Progenitor cell of endocrine pancreas (in vitro differentiated cells): ENCODE measurements around the gene NID1. TPM values are rescaled to one million over a fixed set of nuclear protein-coding genes. Genes with fewer than 3 reads are reported as not detected.

ENCODE experiments used
- DNase-seq: peaks from one replicate; pipeline ENCODE4 v3.0.0; 2021; ENCODE audit warnings: low spot score; ENCODE audit not compliant: unreplicated experiment
- H3K27ac Mint-ChIP-seq: 2 replicates; pipeline ENCODE4 v1.8.0; 2021; ENCODE audit warnings: mild to moderate bottlenecking, moderate library complexity, mixed read lengths
- H3K27me3 Mint-ChIP-seq: 2 replicates; pipeline ENCODE4 v1.8.0; 2021; ENCODE audit warnings: mixed read lengths
- H3K36me3 Mint-ChIP-seq: 2 replicates; pipeline ENCODE4 v1.8.0; 2022; ENCODE audit warnings: mixed read lengths; ENCODE audit not compliant: insufficient read depth
- H3K4me1 Mint-ChIP-seq: 2 replicates; pipeline ENCODE4 v1.8.0; 2021; ENCODE audit warnings: low read depth, mixed read lengths
- H3K4me3 Mint-ChIP-seq: 2 replicates; pipeline ENCODE4 v1.8.0; 2021; ENCODE audit warnings: low read depth, mild to moderate bottlenecking, moderate library complexity, mixed read lengths
- H3K9me3 Mint-ChIP-seq: 2 replicates; pipeline ENCODE4 v1.8.0; 2021; ENCODE audit warnings: low read depth, mixed read lengths
- total RNA-seq: library from RNA; stranded (reverse); gene quantifications from 2 replicates; pipeline ENCODE4 v1.2.1, GENCODE V29; 2021
- TF ChIP-seq, protein P1 (sequence below): fragments of 200-600 bp; sonication (generic); IDR thresholded peaks from one replicate; pipeline ENCODE4 v1.5.0; 2021; ENCODE audit warnings: antibody characterized with exemption, mild to moderate bottlenecking; ENCODE audit not compliant: unreplicated experiment

NID1 gene
- total RNA-seq, 1 donor from 2014 or later, result 21.0 TPM

DNA sequence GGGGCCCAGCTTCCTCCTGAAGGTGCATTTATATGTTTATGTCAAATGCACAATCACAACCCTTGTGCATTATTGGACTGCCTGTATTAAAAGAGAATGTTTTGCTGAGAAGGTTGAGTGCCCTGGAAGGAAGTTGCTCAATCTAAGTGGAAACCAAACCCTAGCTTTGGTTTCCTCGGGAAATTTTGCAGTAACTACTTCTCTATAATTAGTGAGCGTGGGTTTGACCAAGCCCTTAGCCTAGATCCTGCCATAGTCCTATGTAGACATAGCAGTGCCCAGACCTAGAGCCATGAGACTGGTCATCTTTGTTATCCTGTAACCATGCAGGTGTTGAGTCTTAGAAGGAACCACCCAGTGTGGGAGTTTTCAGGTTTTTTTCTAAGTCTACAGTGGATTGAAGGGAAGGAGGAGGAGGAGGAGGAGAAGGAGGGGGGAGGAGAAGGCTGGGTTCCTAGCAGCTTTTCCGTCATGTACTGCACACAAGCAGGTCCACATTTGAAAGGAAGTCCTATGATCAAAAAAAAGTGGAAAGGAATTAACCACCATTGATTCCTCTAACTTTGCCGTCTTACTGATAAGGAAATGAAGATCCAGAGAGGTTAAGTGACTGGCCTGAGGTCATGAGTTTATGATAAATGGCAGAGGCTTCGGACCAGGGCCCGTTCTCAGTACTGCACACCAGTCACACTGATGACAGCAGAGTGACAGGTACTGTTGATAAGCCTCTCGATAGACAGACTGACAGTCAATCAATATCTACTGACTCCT, 126.0 kb downstream of the NID1 start:
- Mint-ChIP-seq H3K4me1 (peaks cover 11% of the 10 kb centered on the region), H3K4me3 (peak overlapping the region; percentile 22), H3K27me3 (peaks cover 3% of the 10 kb centered on the region), H3K9me3 (peaks cover 3% of the 10 kb centered on the region), H3K27ac (peak overlapping the region; percentile 62), H3K36me3 (no peaks in the 10 kb centered on the region)
- TF ChIP-seq, protein P1, sequence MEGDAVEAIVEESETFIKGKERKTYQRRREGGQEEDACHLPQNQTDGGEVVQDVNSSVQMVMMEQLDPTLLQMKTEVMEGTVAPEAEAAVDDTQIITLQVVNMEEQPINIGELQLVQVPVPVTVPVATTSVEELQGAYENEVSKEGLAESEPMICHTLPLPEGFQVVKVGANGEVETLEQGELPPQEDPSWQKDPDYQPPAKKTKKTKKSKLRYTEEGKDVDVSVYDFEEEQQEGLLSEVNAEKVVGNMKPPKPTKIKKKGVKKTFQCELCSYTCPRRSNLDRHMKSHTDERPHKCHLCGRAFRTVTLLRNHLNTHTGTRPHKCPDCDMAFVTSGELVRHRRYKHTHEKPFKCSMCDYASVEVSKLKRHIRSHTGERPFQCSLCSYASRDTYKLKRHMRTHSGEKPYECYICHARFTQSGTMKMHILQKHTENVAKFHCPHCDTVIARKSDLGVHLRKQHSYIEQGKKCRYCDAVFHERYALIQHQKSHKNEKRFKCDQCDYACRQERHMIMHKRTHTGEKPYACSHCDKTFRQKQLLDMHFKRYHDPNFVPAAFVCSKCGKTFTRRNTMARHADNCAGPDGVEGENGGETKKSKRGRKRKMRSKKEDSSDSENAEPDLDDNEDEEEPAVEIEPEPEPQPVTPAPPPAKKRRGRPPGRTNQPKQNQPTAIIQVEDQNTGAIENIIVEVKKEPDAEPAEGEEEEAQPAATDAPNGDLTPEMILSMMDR, result no peak
- no peak for DNase-seq

DNA sequence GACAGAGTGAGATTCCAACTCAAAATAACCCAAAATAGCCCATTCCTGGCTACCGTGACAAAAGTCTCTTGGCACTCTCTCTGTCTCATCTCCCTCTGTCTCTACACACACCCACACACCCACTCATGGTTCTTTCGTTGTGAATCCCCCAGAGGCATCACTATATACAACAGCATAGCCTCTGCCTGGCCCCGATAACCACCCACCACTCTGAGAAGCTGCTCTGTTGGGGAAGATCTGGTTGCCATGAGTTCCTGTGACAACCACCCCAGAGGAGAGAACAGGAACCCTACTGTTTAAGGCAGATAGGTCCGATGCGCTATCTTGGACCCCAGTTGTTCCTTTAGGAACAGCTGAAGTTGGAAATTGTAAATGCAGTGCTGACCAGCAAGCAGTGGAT, 127.8 kb downstream of the NID1 start:
- H3K27ac Mint-ChIP-seq, result no peak overlapping the region

DNA sequence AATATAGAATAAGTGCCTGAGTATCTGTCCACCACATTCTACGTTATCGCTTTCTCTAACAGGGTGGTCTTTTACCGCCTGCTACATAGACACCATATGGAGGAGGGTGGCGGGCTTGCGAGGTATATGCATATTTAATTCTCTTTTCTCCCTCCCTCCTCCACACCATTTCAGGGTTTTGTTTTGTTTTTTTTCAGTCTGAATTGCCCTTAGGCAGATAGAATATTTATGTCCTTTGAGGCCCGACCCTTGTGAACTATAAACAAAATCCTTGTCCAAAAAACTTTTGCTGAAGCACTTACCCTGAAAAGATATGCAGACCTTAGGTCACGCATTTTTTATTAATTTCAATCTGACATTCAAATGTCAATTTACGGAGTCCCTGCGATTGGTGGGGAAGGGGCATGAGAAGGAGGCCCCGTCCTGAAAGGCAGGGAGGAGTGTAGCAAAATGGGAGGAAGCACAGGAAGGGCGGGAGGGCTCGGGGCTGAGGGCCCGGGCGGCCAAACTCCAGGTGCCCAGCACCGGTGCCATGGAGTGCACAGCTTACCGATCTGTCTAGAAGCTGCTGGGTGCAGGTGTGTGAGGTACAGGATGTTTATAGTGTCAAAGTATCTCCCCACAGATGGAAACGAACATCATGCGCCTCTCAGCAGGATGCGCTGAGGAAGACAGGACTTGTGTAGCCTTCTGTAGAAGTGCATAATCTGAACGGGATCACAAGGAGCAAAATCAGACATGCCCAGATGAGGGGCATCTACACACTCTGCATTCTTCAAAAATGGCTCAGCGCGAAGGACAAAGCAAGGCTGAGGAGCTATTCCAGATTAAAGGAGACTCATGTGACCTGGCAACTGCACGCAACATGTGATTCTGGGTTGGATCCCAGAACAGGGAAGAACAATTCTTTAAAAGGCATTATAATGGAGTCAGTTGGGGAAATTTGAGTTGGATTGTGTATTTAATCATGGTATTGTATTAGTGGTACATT, 129.4 kb downstream of the NID1 start:
- Mint-ChIP-seq H3K27ac (no peak overlapping the region), H3K4me1 (peaks cover 16% of the 10 kb centered on the region), H3K4me3 (no peak overlapping the region), H3K9me3 (no peaks in the 10 kb centered on the region), H3K27me3 (no peaks in the 10 kb centered on the region), H3K36me3 (no peaks in the 10 kb centered on the region)
- TF ChIP-seq, protein P1, result no peak
- no peak for DNase-seq

More for the DNA sequence above, 127.8 kb downstream of the NID1 start:
- TF ChIP-seq, protein P1, result no peak
- Mint-ChIP-seq H3K36me3 (no peaks in the 10 kb centered on the region), H3K27me3 (no peaks in the 10 kb centered on the region), H3K4me1 (peaks cover 11% of the 10 kb centered on the region), H3K9me3 (peaks cover 3% of the 10 kb centered on the region), H3K4me3 (no peak overlapping the region)
- DNase-seq, result no peak

DNA sequence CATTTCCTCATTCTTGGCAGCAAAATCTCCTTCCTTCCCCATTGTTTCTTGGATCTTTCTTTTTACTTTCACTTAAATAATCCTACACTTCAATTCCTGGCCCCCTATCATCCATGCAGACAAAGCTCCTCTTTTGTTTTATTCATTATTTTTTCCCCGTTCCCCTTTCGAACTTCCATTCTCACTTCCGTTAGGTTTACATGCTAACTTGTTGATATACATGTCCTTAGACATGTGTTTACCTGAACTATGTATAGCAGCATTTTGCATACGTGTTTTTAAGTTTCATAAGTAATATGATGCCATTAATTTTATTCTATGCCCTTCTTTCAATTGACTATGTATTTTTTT, 131.1 kb downstream of the NID1 start:
- H3K4me1 Mint-ChIP-seq, result peaks cover 9% of the 10 kb centered on the region
- no peak overlapping the region for H3K27ac Mint-ChIP-seq
- H3K9me3 Mint-ChIP-seq, result no peaks in the 10 kb centered on the region
- H3K4me3 Mint-ChIP-seq, result no peak overlapping the region
- TF ChIP-seq, protein P1, result no peak
- no peaks in the 10 kb centered on the region for H3K36me3 Mint-ChIP-seq
- DNase-seq, result no peak
- H3K27me3 Mint-ChIP-seq, result no peaks in the 10 kb centered on the region

- TF ChIP-seq, protein P1, result no peak
- H3K36me3 Mint-ChIP-seq, result no peaks in the 10 kb centered on the region
- no peak overlapping the region for H3K27ac Mint-ChIP-seq
- H3K27me3 Mint-ChIP-seq, result no peaks in the 10 kb centered on the region
- peaks cover 8% of the 10 kb centered on the region for H3K4me1 Mint-ChIP-seq
- no peaks in the 10 kb centered on the region for H3K9me3 Mint-ChIP-seq
- no peak overlapping the region for H3K4me3 Mint-ChIP-seq
- DNase-seq, result no peak
Observed at GRCh38 chr1:235933017-235933765, 131.7 kb downstream of the NID1 start.
